NCI-H1048 (cell line): ENCODE data around the gene GOLT1B.

Experiments
- DNase-seq: peaks from one replicate; lab custom pipeline; 2025; lab: John Stamatoyannopoulos, UW

GOLT1B gene

GRCh38 chr12:21523148-21523547, 21.6 kb downstream of the GOLT1B start:
- no peak for DNase-seq

- DNase-seq = no peak
Observed at GRCh38 chr12:21526053-21526452, 24.5 kb downstream of the GOLT1B start, which contains the start of gene SPX. Gene SPX, plus strand, starts transcription at chr12:21526296. Its CDS starts 177 bp downstream, at chr12:21526473.

- no peak for DNase-seq
Observed at GRCh38 chr12:21526721-21527345, 25.2 kb downstream of the GOLT1B start.

- no peak for DNase-seq
Observed at GRCh38 chr12:21527451-21528180, 26.0 kb downstream of the GOLT1B start.

- no peak for DNase-seq
Observed at GRCh38 chr12:21528953-21529352, 27.4 kb downstream of the GOLT1B start.

GRCh38 chr12:21529456-21529855, 27.9 kb downstream of the GOLT1B start:
- no peak for DNase-seq

- DNase-seq = no peak
Observed at GRCh38 chr12:21538061-21538653, 36.6 kb downstream of the GOLT1B start.

- no peak for DNase-seq
Observed at GRCh38 chr12:21539797-21540196, 38.2 kb downstream of the GOLT1B start.

- no peak for DNase-seq
Observed at GRCh38 chr12:21541773-21542172, 40.2 kb downstream of the GOLT1B start.

GRCh38 chr12:21542403-21542802, 40.8 kb downstream of the GOLT1B start:
- DNase-seq = no peak

- DNase-seq = no peak
Observed at GRCh38 chr12:21543151-21543550, 41.6 kb downstream of the GOLT1B start.

GRCh38 chr12:21545557-21545956, 44.0 kb downstream of the GOLT1B start:
- no peak for DNase-seq

- DNase-seq = no peak
Observed at GRCh38 chr12:21546716-21547115, 45.1 kb downstream of the GOLT1B start.

- DNase-seq = no peak
Observed at GRCh38 chr12:21547437-21547836, 45.8 kb downstream of the GOLT1B start.

GRCh38 chr12:21551841-21552465, 50.4 kb downstream of the GOLT1B start:
- no peak for DNase-seq

- DNase-seq = no peak
Observed at GRCh38 chr12:21552635-21553328, 51.2 kb downstream of the GOLT1B start.

- DNase-seq = no peak
Observed at GRCh38 chr12:21553329-21553675, 51.7 kb downstream of the GOLT1B start.

GRCh38 chr12:21558100-21558679, 56.6 kb downstream of the GOLT1B start:
- DNase-seq = no peak

GRCh38 chr12:21559855-21560569, 58.4 kb downstream of the GOLT1B start:
- no peak for DNase-seq

GRCh38 chr12:21561158-21561557, 59.6 kb downstream of the GOLT1B start:
- DNase-seq = no peak

- no peak for DNase-seq
Observed at GRCh38 chr12:21562859-21563258, 61.3 kb downstream of the GOLT1B start.
